Transverse colon (tissue), 4 donors: ENCODE results near the gene PTPN3.

ENCODE experiments used
- EP300 ChIP-seq: sonication (generic); formaldehyde crosslinking; IDR thresholded peaks from one replicate; pipeline ENCODE4 v1.6.1; 2017; ENCODE audit warnings: antibody characterized with exemption, low read depth
- POLR2A ChIP-seq: fragments of 450-650 bp; IDR thresholded peaks from one replicate; pipeline ENCODE4 v1.6.1; 2016; ENCODE audit warnings: antibody characterized with exemption, mild to moderate bottlenecking, moderate library complexity
- POLR2AphosphoS5 ChIP-seq, 3 donors: sonication (generic); formaldehyde crosslinking; IDR thresholded peaks; one replicate each; pipeline ENCODE4 v1.6.1; 2016; ENCODE audit warnings: antibody characterized with exemption in 3 of 3
- TF ChIP-seq, protein P1 (sequence below), 5 experiments: fragments of 200-600 bp in 3 of 5; fragments of 450-650 bp in 2 of 5; sonication (generic) in 3 of 5; IDR thresholded peaks; 1 replicate in 2 of 5; 2 replicates in 3 of 5; pipeline ENCODE4 v1.5.1; 2016 to 2017; ENCODE audit warnings: antibody characterized with exemption in 5 of 5, inconsistent platforms in 3 of 5, mild to moderate bottlenecking in 2 of 5, moderate library complexity in 1 of 5

DNA sequence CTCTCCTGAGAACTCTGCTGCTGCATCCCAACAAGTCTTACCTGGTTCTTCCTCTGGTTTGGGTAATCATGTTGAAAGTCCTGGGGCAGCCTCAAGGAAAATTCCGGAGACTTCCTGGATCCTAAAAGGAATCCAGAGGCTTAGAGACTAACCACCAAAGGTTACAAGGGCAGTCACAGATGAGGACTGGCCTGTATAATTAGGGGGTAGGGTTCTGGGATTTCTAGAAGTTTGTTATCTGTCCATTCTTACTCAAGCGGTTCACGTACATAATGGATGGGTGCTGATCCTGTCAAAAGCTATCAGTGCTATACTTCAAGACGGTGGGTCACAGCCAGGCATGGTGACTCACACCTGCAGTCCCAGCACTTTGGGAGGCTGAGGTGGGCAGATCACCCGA is 125.9 kb downstream of the PTPN3 start:
- TF ChIP-seq EP300 (no peak), POLR2AphosphoS5 (IDR thresholded peaks at IDR 0.05) (no peak), POLR2A (no peak)
- TF ChIP-seq, protein P1, sequence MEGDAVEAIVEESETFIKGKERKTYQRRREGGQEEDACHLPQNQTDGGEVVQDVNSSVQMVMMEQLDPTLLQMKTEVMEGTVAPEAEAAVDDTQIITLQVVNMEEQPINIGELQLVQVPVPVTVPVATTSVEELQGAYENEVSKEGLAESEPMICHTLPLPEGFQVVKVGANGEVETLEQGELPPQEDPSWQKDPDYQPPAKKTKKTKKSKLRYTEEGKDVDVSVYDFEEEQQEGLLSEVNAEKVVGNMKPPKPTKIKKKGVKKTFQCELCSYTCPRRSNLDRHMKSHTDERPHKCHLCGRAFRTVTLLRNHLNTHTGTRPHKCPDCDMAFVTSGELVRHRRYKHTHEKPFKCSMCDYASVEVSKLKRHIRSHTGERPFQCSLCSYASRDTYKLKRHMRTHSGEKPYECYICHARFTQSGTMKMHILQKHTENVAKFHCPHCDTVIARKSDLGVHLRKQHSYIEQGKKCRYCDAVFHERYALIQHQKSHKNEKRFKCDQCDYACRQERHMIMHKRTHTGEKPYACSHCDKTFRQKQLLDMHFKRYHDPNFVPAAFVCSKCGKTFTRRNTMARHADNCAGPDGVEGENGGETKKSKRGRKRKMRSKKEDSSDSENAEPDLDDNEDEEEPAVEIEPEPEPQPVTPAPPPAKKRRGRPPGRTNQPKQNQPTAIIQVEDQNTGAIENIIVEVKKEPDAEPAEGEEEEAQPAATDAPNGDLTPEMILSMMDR (IDR thresholded peaks at IDR 0.05) = no peak
